ENCODE results near the gene GALNS.
"Not testable (repeated sequence)": the region's sequence is repeated elsewhere in the genome, so short reads cannot be mapped to it uniquely, and the experiment has no call there.

Gene GALNS

DNA sequence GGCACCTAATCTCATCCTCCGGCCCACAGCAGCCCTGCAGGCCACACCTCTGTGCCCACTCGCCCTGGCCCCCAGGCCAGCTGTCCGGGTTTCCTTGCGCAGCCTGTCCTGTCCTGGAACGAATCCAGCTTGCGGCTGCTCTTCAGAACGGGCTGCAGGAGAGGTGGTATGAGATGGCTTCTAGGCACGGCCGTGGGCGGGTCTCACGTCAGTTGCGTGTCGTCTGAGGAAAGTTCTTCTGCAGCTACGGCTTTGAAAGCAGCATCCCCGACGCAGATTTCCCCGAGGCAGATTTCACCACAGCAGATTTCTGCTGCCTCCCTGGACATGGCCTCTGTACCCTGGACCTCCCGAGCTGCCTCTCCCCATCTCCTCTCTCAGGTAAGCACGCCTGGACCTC is 18.2 kb downstream of the GALNS start:
- DNase-seq (ENCODE audit: low spot score), result no peak

DNA sequence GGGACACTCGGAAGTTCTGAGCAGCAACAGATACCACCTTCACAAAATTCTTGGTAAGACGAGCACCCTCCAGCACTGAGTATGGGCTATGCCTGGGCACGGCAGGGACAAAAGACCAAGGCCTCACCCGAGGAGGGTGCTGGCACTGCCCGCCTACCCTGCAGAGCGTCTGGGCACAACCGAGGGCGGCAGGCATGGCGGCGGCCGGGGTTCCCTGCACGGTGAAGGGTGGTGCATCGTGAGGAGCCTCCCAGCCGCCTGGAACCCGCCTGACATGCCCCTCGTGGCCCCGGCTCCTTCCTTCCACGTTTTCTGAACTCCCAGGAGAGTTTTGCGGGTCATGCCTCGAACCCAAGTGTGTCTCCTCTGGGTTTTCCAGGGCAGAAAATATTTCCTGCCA is 18.9 kb downstream of the GALNS start:
- no peak for DNase-seq (ENCODE audit: low spot score)

DNA sequence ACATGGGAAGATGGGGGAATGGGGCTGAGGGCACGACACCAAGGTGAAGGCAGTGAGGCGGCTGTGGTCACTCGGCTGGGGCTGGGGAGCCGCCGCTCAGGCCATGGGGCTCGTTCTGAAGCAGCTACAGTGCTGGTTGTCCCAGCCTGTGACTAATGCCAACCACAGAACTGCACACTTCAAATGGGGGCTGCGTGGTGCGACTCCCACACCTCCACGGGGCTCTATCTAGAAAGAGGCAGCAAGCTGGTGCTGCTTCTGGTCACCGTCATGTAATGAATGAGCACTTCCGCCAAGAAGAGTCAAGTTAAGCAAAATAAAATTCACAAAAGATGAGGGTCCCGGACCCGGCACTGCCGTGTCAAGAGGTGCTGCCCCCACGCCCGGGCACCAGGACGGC is 20.0 kb downstream of the GALNS start:
- DNase-seq (ENCODE audit: low spot score), result no peak

DNA sequence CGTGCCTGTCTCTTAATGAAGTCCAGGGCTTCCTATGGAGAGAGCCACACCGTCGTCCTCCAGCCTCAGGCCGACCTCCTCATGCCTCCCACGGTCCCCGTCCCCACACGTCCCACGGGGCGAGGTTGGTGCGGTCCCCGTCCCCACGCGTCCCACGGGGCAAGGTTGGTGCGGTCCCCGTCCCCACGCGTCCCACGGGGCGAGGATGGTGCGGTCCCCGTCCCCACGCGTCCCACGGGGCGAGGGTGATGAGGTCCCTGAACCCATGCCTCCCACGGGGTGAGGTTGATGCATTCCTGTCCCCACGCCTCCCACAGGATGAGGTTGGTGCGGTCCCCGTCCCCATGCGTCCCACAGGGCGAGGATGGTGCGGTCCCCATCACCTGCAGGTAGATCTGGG is 20.9 kb downstream of the GALNS start:
- no peak for DNase-seq (ENCODE audit: low spot score)

DNA sequence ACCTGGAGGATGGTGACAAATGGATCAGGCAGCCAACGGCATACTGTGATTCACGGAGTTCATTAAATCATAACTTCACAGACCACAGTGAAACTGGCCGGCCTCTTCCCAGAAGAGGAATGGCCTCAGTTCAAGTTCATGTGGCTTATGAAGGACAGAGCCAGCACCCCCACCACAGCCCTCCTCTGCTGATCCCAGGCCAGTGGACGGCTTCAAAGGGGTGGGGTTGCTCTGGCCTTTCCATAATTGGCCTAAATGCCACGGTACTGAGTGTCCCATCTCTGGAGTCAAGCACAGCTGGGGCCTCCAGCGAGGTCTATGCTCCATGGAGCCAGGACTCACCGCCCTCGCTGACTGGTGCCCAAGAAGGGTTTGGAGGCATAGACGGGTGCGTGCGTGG is 21.4 kb downstream of the GALNS start:
- no peak for DNase-seq (ENCODE audit: low spot score)

DNA sequence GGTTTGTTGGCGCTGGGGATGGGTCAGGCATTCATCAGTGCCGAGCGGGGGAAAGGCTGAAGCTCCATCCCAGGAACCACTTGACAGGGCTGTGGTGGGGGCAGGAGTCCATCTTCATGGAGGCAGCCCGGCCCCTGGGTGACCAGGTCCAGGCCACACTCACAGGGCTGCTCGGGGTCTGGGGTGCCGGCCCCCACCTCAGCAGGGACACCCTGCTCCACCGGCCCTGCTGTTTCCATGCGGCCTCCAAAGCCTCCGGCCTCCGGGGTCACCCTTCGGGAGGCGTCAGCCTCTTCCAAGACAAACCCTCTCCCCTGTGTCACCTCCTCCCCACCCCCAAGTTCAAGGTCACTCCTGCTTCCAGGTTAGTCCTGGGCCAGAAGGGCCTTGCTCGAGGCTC is 22.1 kb downstream of the GALNS start:
- no peak for DNase-seq (ENCODE audit: low spot score)

DNA sequence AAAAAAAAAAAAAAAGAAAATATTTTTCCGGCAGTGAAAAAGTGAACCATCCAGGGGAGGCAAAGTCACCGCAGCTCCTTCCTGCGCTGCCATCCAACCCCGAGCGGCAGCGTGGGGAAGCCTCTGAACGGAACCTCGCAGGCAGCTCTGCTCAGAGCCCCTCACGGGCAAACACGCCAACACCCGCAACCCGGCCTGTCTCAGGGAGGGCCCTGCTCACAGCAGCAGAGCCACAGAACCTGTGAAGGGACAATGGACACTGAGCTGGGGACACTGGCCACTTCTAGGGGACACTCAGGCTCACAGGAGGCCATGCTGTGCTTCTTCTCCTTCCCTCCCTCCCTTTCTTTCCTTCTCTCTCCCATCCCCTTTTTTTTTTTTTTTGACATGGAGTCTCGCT is 23.7 kb downstream of the GALNS start:
- DNase-seq (ENCODE audit: low spot score), result no peak

DNA sequence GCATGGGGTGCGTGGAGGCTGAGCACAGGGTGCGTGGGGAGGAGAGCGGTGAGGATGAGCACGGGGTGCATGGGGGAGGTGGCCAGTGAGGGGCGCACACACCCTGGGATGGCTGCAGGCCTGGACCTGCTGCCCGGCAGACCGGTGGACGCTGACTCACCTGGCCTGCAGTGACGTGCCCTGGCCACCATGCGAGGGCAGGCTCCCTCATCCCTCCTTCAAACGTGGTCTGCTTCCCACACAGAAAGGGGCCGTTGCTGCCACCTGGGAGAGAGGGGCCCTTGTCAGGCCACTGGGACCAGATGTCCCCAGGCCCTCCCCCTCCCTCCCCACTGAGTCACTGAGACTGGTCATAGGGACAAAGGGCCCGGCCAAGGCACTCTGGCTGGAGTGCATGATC is 24.9 kb downstream of the GALNS start:
- DNase-seq (ENCODE audit: low spot score), result no peak

DNA sequence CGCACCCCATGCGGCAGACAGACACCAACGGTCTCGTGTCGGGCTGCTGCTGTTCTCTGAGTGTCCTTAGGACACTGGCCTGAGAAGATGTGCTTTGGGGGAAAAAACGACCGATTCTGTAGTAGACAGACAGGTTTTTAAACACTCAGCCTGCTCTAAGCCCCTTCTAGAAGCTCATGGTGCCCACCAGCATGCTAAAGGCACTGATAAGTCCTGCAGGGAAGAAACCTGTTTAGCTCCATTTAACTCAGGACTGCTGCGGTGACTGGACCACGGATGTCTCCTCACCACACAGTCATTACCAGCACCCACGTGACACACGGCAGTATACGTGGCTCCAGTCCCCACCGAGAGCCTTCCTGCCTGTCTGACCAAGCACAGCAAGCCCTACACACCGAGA is 26.0 kb downstream of the GALNS start:
- no peak for DNase-seq (ENCODE audit: low spot score)

DNA sequence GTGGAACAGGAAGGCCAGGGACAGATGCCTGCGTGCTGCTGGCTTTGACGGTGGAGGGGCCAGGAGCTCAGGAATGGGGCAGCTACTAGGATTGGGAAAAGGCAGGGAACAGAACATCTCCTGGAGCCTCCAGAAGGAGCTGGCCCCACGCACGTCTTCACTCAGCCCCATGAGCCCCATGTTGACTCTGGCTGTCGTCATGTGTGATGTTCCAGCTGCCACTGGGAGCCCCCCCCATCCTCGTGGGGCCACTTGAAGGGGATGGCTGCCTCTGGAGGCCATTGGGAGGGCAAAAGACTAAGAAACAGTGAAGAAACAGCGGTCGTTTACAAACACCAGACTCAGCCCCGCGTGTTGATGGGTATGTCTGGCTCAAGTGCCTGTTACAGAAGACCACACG is 26.5 kb downstream of the GALNS start:
- no peak for DNase-seq (ENCODE audit: low spot score)

DNA sequence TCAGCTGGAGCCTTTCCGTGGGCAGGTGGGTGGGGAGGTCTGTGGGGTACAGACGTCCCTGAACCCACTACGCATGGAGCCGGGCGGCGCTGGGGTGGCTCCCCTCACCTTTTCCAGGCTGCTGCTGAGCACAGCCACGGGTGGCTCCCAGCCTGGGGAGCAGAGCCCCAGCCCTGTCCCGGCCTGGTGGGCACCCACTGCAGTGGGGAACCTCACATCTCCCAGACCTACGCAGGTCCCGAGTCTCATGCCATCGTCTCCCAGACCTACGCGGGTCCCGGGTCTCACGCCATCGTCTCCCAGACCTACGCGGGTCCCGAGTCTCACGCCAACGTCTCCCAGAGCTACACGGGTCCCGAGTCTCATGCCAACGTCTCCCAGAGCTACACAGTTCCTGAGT is 28.0 kb downstream of the GALNS start:
- DNase-seq (ENCODE audit: low spot score), result no peak

DNA sequence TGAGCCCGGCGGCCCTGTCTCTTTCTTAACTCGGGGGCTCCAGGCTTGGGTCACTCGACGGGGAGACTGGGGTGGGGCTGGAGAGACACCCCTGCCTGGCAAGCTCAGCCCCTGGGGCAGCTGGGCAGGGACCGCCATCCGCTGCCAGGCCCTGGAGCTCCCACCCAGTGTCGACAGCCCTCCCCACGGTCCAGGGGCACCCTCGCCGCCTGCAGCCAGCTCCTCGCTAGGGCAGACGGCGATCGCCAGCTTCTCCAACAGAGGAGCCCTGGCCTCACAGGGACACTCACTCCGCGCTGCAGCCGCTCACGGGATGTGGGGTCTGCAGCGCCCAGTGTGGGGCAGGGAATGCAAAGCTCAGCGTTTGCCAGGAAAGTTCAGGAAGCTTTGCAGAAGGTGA is 29.0 kb downstream of the GALNS start:
- no peak for DNase-seq (ENCODE audit: low spot score)

DNA sequence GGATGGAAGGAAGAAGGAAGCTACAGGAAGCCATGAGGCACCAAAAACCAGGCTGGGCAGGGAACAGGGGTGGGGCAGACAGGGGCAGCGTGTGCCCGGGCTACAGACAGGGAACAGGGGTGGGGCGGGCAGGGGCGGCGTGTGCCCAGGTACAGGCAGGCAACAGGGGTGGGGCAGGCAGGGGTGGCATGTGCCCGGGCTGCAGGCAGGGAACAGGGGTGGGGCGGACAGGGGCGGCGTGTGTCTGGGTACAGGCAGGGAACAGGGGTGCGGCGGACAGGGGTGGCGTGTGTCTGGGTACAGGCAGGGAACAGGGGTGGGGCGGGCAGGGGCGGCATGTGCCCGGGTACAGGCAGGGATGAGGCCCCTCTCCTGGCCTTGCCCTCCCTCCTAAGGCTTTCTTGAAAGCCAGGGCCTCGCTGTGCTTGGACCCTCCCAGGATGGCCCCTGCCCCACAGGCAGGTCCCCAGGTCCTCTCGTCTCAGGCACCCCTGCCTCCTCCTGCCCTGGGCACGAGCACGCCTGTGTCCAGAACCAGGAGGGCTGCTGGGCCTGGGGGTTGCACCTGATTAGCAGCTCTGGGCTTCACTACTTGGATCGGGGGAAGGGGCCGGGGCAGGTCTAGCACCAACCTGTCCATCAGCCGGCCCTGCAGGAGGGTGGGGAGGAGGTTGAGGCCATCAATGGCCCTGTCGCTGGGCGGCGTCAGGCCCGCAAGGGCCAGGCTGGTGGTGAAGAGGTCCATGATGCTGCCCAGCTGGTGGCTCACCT is 30.5 kb downstream of the GALNS start:
- no peak for DNase-seq (ENCODE audit: low spot score)

DNA sequence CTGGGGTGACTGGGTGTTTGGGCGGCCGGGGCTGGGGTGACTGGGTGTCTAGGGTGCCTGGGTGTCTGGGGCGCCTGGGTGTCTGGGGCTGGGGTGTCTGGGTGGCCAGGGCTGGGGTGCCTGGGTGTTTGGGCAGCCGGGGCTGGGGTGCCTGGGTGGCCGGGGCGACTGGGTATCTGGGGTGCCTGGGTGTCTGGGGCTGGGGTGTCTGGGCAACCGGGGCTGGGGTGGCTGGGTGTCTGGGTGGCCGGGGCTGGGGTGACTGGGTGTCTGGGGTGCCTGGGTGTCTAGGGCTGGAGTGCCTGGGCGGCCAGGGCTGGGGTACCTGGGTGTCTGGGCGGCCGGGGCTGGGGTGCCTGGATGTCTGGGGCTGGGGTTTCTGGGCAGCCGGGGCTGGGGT is 31.6 kb downstream of the GALNS start:
- DNase-seq (ENCODE audit: low spot score), result no peak

DNA sequence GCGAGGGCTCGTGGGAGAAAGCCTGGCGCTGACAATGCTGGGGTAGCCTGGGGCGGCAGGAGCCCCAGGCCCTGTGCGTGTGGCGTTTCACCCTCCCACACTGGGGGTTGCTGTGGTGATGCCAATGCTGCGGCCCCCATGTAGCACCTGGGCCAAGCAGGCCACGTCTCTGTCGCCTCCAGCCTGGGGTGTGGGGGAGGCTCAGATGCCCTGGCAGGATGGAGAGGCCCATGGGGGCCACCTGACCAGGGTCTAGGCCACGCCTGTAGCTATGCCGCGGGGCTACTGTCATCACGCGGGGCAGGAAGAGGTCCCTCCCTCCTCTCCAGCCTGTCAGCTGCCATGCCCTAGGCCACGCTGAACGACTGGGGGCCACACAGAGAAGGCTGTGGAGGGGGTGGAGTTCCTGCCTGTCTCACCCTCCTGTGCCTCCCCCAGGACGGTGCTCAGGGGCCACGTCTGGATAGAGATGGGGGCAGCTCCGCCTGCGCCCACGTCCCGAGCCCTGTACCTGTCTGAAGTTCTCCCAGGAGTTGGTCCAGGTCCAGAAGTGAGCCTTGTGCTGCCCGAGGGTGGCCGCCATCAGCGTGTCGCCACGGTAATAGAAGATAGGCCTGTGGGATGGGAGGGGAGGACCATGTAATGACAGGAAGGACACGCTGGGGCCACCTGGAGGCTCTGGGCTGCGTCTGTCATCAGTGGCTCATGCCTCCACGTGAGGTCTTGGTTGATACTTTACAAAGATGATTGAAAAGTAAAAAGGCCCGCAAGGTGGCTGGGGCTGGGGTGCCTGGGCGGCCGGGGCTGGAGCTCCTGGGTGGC is 32.3 kb downstream of the GALNS start:
- no peak for DNase-seq (ENCODE audit: low spot score)

DNA sequence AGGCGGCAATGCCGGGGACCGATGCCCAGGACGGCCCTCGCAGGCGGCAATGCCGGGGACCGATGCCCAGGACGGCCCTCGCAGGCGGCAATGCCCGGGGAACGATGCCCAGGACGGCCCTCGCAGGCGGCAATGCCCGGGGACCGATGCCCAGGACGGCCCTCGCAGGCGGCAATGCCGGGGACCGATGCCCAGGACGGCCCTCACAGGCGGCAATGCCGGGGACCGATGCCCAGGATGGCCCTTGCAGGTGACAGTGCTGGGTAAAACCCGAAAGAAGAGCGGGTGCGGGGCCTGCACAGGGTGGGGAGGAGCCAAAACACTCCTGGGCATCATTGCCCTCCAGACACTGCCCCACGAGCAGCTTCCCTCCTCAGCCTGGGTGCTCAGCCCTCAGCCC is 33.1 kb downstream of the GALNS start:
- DNase-seq (ENCODE audit: low spot score), result not testable (repeated sequence)

DNA sequence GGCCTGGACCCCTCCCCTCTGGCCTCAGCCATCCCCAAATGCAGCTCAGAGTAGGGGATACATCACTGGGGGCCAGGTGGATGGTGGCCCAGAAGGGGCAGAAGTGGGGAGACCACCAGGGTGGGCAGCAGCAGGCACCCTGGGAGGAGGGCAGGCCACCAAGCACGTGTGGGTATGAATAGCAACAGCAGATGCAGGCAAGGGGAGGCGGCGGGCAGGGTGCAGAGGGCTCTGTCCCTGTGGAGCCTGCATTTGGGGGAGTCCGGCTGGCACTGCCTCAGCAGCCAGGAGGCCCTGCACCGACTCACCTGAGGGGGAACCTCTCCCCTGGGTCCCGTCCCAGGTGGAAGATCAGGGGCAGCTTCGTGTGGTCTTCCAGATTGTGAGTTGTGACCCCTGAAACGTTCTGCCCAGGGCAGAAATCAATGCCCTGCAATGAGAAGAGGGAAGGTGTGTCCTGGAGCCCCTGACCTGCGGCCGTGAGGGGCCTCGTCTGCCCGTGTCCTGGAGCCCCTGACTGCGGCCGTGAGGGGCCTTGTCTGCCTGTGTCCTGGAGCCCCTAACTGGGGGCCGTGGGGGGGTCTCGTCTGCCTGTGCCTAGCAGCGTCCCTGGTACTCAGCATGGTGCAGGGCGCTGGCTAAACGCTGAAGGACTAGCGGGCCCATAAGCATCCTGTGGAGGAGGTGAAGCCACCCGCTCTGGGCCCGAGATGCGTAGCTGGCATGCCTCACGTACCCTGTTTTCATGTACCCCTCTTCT is 34.3 kb downstream of the GALNS start:
- no peak for DNase-seq (ENCODE audit: low spot score)

DNA sequence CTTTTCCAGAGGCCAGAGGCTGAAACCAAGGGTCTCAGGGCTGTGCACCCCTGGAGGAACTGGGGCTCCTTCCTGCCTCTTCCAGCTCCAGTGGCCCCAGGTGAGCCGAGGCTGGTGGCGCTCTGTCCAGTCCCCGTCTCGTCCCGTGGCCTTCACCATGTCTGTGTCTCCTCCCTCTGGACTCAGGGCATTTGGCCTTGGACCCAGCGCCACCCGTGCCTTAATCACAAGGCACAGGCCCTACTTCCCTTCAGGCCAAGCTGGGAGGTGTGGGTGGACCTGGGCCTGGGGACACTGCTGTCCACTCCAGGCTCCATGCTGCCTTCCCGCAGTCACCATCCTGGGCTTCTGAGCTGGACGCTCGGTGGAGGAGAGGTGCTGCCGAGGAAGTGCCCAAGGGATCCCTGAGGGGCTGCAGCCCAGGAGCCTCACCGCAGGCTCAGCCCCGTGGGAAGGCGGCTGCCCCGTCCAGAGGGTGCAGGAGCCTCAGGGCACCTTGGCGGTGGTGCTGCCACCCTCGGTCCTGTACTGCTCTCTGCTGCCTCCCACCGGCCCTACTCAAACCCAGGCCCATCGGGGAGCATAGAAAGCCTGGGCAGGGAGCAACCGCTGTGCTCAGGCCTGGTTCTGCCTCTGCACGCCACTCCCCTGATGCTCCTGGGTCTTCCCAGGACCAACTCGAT is 35.4 kb downstream of the GALNS start:
- no peak for DNase-seq (ENCODE audit: low spot score)

DNA sequence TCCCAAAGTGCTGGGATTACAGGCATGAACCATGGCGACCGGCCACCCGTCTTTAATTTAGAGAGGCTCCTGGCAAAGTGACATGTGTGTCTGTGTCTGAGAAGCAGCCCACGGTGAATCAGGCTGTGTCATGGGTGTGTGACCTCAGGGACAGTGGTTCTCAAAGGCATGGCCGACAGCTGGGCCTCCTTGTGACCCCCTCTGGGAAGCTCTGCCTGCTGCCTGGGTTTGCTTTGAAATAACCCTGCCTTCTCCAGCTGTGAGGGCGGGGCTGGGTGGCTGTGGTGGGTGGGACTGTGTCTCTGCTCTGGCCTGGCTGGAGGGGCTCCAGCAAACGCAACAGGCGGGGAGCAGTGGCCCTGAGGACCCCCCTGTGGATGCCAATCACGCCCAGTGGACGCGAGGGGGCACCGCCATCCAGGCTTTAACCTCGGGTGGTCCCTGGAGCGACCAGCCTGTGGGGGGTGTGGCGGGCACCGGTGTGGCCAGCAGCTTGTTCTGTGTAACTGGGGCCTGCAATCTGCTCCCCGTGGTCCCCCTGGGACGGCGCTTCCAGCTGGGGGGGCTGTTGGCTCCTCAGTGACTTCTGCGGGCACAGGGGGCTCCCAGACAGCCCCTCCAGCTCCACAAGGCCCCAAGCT is 36.2 kb downstream of the GALNS start:
- DNase-seq (ENCODE audit: low spot score), result no peak

DNA sequence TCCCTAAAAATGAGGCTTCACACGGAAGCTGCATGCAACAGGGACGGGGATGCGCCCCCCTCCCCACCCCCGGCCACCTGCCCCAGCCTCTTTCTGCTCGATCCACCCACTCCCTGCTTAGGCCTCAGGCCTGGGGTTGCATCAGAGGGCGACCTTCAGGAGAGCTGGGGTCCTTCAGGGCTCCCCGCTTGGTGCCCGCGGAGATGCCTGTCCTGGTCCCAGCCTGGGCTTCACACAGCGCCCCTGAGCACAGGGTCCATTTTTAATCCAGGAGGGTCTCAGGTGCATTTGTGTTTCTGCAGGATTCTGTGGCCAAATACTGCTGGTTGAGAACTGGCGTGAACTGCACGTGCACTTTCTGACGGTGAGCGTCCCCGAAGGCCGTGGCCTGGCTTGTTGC is 37.6 kb downstream of the GALNS start:
- DNase-seq (ENCODE audit: low spot score), result no peak

DNA sequence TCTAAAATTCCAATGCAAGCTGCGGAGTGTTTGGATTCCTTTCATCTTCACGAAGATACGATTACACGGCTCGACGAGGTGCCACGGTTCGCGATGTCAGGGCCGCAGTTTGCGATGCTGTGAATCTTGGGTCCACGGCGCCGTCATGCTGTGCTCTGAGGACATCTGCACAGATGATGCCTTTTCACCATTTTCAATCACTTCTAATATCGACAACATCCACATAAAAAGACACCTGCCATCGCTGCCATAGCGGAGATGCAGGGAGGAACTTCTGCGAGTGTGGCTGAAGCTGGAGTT is 38.2 kb downstream of the GALNS start:
- no peak for DNase-seq (ENCODE audit: low spot score)
